Panc1 (cell line): Measurements from ENCODE around the gene SIGMAR1.

ENCODE experiments used
- CTCF ChIP-seq: fragments of 450-650 bp; IDR thresholded peaks from 2 replicates; pipeline ENCODE4 v1.5.1; 2017; ENCODE audit warnings: mild to moderate bottlenecking
- POLR2AphosphoS5 ChIP-seq: IDR thresholded peaks from 2 replicates; pipeline ENCODE4 v1.6.1; 2012; ENCODE audit warnings: mild to moderate bottlenecking, low read depth, low read length, moderate library complexity
- REST ChIP-seq, 2 experiments: IDR thresholded peaks; 2 replicates each; pipeline ENCODE4 v1.6.1; 2011 to 2012; ENCODE audit warnings: low read depth in 2 of 2, control low read depth in 1 of 2, low read length in 1 of 2, mild to moderate bottlenecking in 1 of 2, moderate library complexity in 1 of 2; ENCODE audit not compliant: insufficient read depth in 1 of 2

GRCh38 chr9:34638138-34638445 lies 505 bp upstream of the SIGMAR1 start:
- TF ChIP-seq CTCF (no peak), POLR2AphosphoS5 (no peak; the same call in 1 of the 2 replicates), REST (IDR thresholded peaks at IDR 0.05; ENCODE audit: insufficient read depth in 1 of 2, low read depth in 2 of 2, low read length in 1 of 2) (no peak)
